H9 (cell line): ENCODE data around the gene TSSC4. TPM values are rescaled to one million over a fixed set of nuclear protein-coding genes. Genes with fewer than 3 reads are reported as not detected.

ENCODE experiments used
- DNase-seq: peaks from one replicate; pipeline ENCODE4 v3.0.0-alpha.2; 2017
- H2AFZ ChIP-seq: one replicate; pipeline ENCODE4 v1.6.1; 2013; ENCODE audit warnings: mild to moderate bottlenecking, low read length, control low read depth, moderate library complexity
- H2AK5ac ChIP-seq: 2 replicates; pipeline ENCODE4 v1.6.1; 2013; ENCODE audit warnings: low read length, control low read depth, mixed read lengths; ENCODE audit not compliant: insufficient read length
- H2BK120ac ChIP-seq: one replicate; pipeline ENCODE4 v1.6.1; 2013; ENCODE audit warnings: low read depth, mild to moderate bottlenecking, low read length, control low read depth, inconsistent platforms; ENCODE audit not compliant: poor library complexity, severe bottlenecking
- H2BK12ac ChIP-seq: 2 replicates; pipeline ENCODE4 v1.6.1; 2013; ENCODE audit warnings: low read length, control low read depth, mixed read lengths, low read depth; ENCODE audit not compliant: insufficient read length
- H2BK15ac ChIP-seq: 2 replicates; pipeline ENCODE4 v1.6.1; 2013; ENCODE audit warnings: low read depth, low read length, control low read depth
- H2BK20ac ChIP-seq: one replicate; pipeline ENCODE4 v1.6.1; 2013; ENCODE audit warnings: low read depth, mild to moderate bottlenecking, low read length, control low read depth, inconsistent platforms; ENCODE audit not compliant: poor library complexity, severe bottlenecking
- H2BK5ac ChIP-seq: 2 replicates; pipeline ENCODE4 v1.6.1; 2013; ENCODE audit warnings: low read length, control low read depth, mixed read lengths; ENCODE audit not compliant: insufficient read length
- H3K14ac ChIP-seq: 2 replicates; pipeline ENCODE4 v1.6.1; 2013; ENCODE audit warnings: low read length, control low read depth; ENCODE audit not compliant: insufficient read depth
- H3K18ac ChIP-seq: 2 replicates; pipeline ENCODE4 v1.6.1; 2013; ENCODE audit warnings: low read depth, mild to moderate bottlenecking, mixed read lengths, low read length, control low read depth; ENCODE audit not compliant: insufficient read length
- H3K23ac ChIP-seq: 2 replicates; pipeline ENCODE4 v1.6.1; 2013; ENCODE audit warnings: low read length, control low read depth, mixed read lengths, low read depth; ENCODE audit not compliant: insufficient read length
- H3K23me2 ChIP-seq: 2 replicates; pipeline ENCODE4 v1.6.1; 2013; ENCODE audit warnings: low read depth, mild to moderate bottlenecking, mixed read lengths, low read length, control low read depth; ENCODE audit not compliant: insufficient read length, poor library complexity, severe bottlenecking
- H3K27ac ChIP-seq: 2 replicates; pipeline ENCODE4 v1.5.1; 2013; ENCODE audit warnings: low read length, control low read depth, mixed read lengths, low read depth; ENCODE audit not compliant: insufficient read length
- H3K27me3 ChIP-seq: 2 replicates; pipeline ENCODE4 v1.6.1; 2013; ENCODE audit warnings: low read length, control low read depth, inconsistent platforms; ENCODE audit not compliant: insufficient read depth
- H3K4ac ChIP-seq: 2 replicates; pipeline ENCODE4 v1.6.1; 2013; ENCODE audit warnings: low read depth, mild to moderate bottlenecking, control low read depth, inconsistent platforms, low read length, moderate library complexity
- H3K4me1 ChIP-seq: 2 replicates; pipeline ENCODE4 v1.6.1; 2013; ENCODE audit warnings: low read length, control low read depth, inconsistent platforms; ENCODE audit not compliant: insufficient read depth
- H3K4me2 ChIP-seq: 2 replicates; pipeline ENCODE4 v1.6.1; 2013; ENCODE audit warnings: low read length, control low read depth, mixed read lengths; ENCODE audit not compliant: insufficient read length, insufficient read depth
- H3K56ac ChIP-seq: 2 replicates; pipeline ENCODE4 v1.6.1; 2013; ENCODE audit warnings: low read depth, mild to moderate bottlenecking, mixed read lengths, low read length, control low read depth; ENCODE audit not compliant: insufficient read length
- H3K79me1 ChIP-seq: 2 replicates; pipeline ENCODE4 v1.6.1; 2013; ENCODE audit warnings: low read depth, mild to moderate bottlenecking, moderate library complexity, low read length, control low read depth, inconsistent platforms; ENCODE audit not compliant: insufficient read depth, poor library complexity, severe bottlenecking
- H3K79me2 ChIP-seq: 2 replicates; pipeline ENCODE4 v1.6.1; 2013; ENCODE audit warnings: low read length, control low read depth, inconsistent platforms; ENCODE audit not compliant: insufficient read depth
- H3K9ac ChIP-seq: 2 replicates; pipeline ENCODE4 v1.6.1; 2013; ENCODE audit warnings: low read length, control low read depth, mixed read lengths; ENCODE audit not compliant: insufficient read length; ENCODE audit errors: extremely low read depth
- H3K9me3 ChIP-seq: one replicate; pipeline ENCODE4 v1.6.1; 2013; ENCODE audit warnings: low read depth, low read length, inconsistent platforms; ENCODE audit not compliant: control insufficient read depth
- H3T11ph ChIP-seq: one replicate; pipeline ENCODE4 v1.6.1; 2013; ENCODE audit warnings: mild to moderate bottlenecking, low read length, control low read depth, inconsistent platforms
- H4K20me1 ChIP-seq: one replicate; pipeline ENCODE4 v1.6.1; 2013; ENCODE audit not compliant: control insufficient read depth, insufficient read length, insufficient read depth
- H4K5ac ChIP-seq: 2 replicates; pipeline ENCODE4 v1.6.1; 2013; ENCODE audit warnings: low read depth, mild to moderate bottlenecking, mixed read lengths, low read length, control low read depth; ENCODE audit not compliant: insufficient read length
- H4K8ac ChIP-seq: replicated peaks from 2 replicates; pipeline ENCODE4 v1.6.1; 2013; ENCODE audit warnings: low read length, control low read depth, mixed read lengths, low read depth; ENCODE audit not compliant: insufficient read length
- H4K91ac ChIP-seq: 2 replicates; pipeline ENCODE4 v1.6.1; 2013; ENCODE audit warnings: low read depth, mild to moderate bottlenecking, moderate library complexity, mixed read lengths, low read length, control low read depth; ENCODE audit not compliant: insufficient read length
- H3K27ac Mint-ChIP-seq, 3 experiments: 2 replicates in 2 of 3; 3 replicates in 1 of 3; pipeline ENCODE4 v1.8.0; 2020 to 2021; ENCODE audit warnings: mixed read lengths in 3 of 3, mild to moderate bottlenecking in 1 of 3, moderate library complexity in 1 of 3
- H3K27me3 Mint-ChIP-seq: 2 replicates; pipeline ENCODE4 v1.8.0; 2021; ENCODE audit warnings: low read depth, mild to moderate bottlenecking, moderate library complexity, mixed read lengths
- H3K36me3 Mint-ChIP-seq, 3 experiments: 2 replicates in 2 of 3; 3 replicates in 1 of 3; pipeline ENCODE4 v1.8.0; 2020 to 2021; ENCODE audit warnings: low read depth in 3 of 3, mixed read lengths in 3 of 3; ENCODE audit not compliant: insufficient read depth in 1 of 3
- H3K4me1 Mint-ChIP-seq, 2 experiments: 2 replicates each; pipeline ENCODE4 v1.8.0; 2020; ENCODE audit warnings: mixed read lengths in 2 of 2
- H3K4me3 Mint-ChIP-seq, 2 experiments: 2 replicates in 1 of 2; 3 replicates in 1 of 2; pipeline ENCODE4 v1.8.0; 2020 to 2021; ENCODE audit warnings: mild to moderate bottlenecking in 2 of 2, mixed read lengths in 2 of 2, moderate library complexity in 1 of 2
- H3K9me3 Mint-ChIP-seq, 2 experiments: 2 replicates in 1 of 2; 3 replicates in 1 of 2; pipeline ENCODE4 v1.8.0; 2020; ENCODE audit warnings: mild to moderate bottlenecking in 2 of 2, mixed read lengths in 2 of 2, moderate library complexity in 1 of 2
- CTCF ChIP-seq: fragments of 200-600 bp; sonication (generic); conservative IDR thresholded peaks from 3 replicates; pipeline ENCODE4 v1.8.0; 2021; ENCODE audit warnings: antibody characterized with exemption, mild to moderate bottlenecking
- WGBS: extraction: QIAGEN DNeasy Blood & Tissue Kit; methylation state at CpG from one replicate; pipeline ENCODE4 v1.1.7; 2013; ENCODE audit warnings: missing lambda C conversion rate, low lambda C conversion rate, mixed read lengths; ENCODE audit not compliant: insufficient read length; ENCODE audit errors: extremely low coverage; 5-methylcytosine and 5-hydroxymethylcytosine counted together
- total RNA-seq: library from RNA; stranded (reverse); gene quantifications from 2 replicates; pipeline ENCODE4 v1.2.1, GENCODE V29; 2021

The TSSC4 gene
- total RNA-seq, 1 experiment from 2014 or later, result 51.0 TPM

- H3K27me3 Mint-ChIP-seq, result peaks cover 56% of the 10 kb centered on the region
- peaks cover 49 to 61% of the 10 kb centered on the region in 2 experiments for H3K9me3 Mint-ChIP-seq
These were observed 48.8 kb upstream of the TSSC4 start for GRCh38 chr11:2351701-2352100.

More at GRCh38 chr11:2351701-2352100, 48.8 kb upstream of the TSSC4 start:
- peaks cover 13% of the 10 kb centered on the region for H3K9me3 ChIP-seq
- H3K27me3 ChIP-seq, result no peaks in the 10 kb centered on the region; the same call in 1 of the 2 replicates
- H2BK20ac ChIP-seq, result no peak overlapping the region
- no peak overlapping the region for H4K8ac ChIP-seq
- no peak overlapping the region for H3K9ac ChIP-seq
- H3K4me2 ChIP-seq, result no peak overlapping the region
- no peak for TF ChIP-seq CTCF
- no peak overlapping the region for H2AK5ac ChIP-seq
- H3K56ac ChIP-seq, result no peak overlapping the region
- H3K4ac ChIP-seq, result no peak overlapping the region
- H3K79me1 ChIP-seq, result no peaks in the 10 kb centered on the region
- no peak overlapping the region for H3K23ac ChIP-seq
- Mint-ChIP-seq H3K4me1 (peaks cover 0 to 5% of the 10 kb centered on the region in 2 experiments; a peak in 1 of 4 replicates), H3K27ac (no peak overlapping the region), H3K36me3 (peaks cover 7 to 9% (median 8%) of the 10 kb centered on the region in 3 experiments; a peak in 3 of 7 replicates), H3K4me3 (no peak overlapping the region)
- H4K91ac ChIP-seq, result no peak overlapping the region
- no peaks in the 10 kb centered on the region for H3K4me1 ChIP-seq
- H3K18ac ChIP-seq, result no peak overlapping the region
- H3K27ac ChIP-seq, result no peak overlapping the region
- H2BK5ac ChIP-seq, result no peak overlapping the region
- no peaks in the 10 kb centered on the region for H4K20me1 ChIP-seq
- H3T11ph ChIP-seq, result no peak overlapping the region
- H4K5ac ChIP-seq, result no peak overlapping the region
- no peak overlapping the region for H2BK12ac ChIP-seq
- H3K79me2 ChIP-seq, result no peaks in the 10 kb centered on the region
- DNase-seq, result no peak
- peaks cover 2% of the 10 kb centered on the region for H3K23me2 ChIP-seq
- no peak overlapping the region for H3K14ac ChIP-seq
- no CpG with 5 or more reads among the region's 3 CpGs for WGBS
- H2AFZ ChIP-seq, result no peak overlapping the region
- H2BK15ac ChIP-seq, result no peak overlapping the region
- no peak overlapping the region for H2BK120ac ChIP-seq
